CD4-positive, alpha-beta T cell treated with Interleukin-6 at 100 ng/mL for 8 hours (primary cell): ENCODE measurements around the gene NAA25.

Source experiments
- DNase-seq: peaks from one replicate; pipeline ENCODE4 v3.0.0-alpha.2; 2020; ENCODE audit warnings: mixed read lengths, low spot score

The NAA25 gene

GRCh38 chr12:112108202-112109079 lies at the start of gene NAA25:
NAA25 (minus strand) TSS chr12:112108783; CDS start chr12:112108773, 10 bp downstream.
- DNase-seq, result peak; percentile 84

- DNase-seq, result no peak
Measured at GRCh38 chr12:112153893-112154219, 45.3 kb upstream of the NAA25 start.

- no peak for DNase-seq
Measured at GRCh38 chr12:112153181-112153892, 44.8 kb upstream of the NAA25 start.

- no peak for DNase-seq
Measured at GRCh38 chr12:112151766-112152541, 43.4 kb upstream of the NAA25 start.

GRCh38 chr12:112149596-112149995 lies 41.0 kb upstream of the NAA25 start:
- no peak for DNase-seq

GRCh38 chr12:112148031-112148513 lies 39.5 kb upstream of the NAA25 start:
- DNase-seq, result no peak

GRCh38 chr12:112146123-112146522 lies 37.5 kb upstream of the NAA25 start:
- no peak for DNase-seq

- no peak for DNase-seq
Measured at GRCh38 chr12:112140728-112141127, 32.1 kb upstream of the NAA25 start.

- no peak for DNase-seq
Measured at GRCh38 chr12:112134731-112135130, 26.1 kb upstream of the NAA25 start.

- DNase-seq, result no peak
Measured at GRCh38 chr12:112133418-112133817, 24.8 kb upstream of the NAA25 start.

- no peak for DNase-seq
Measured at GRCh38 chr12:112131686-112132085, 23.1 kb upstream of the NAA25 start.

- DNase-seq, result peak; percentile 64
Measured at GRCh38 chr12:112130441-112130998, 21.9 kb upstream of the NAA25 start.

GRCh38 chr12:112126911-112127310 lies 18.3 kb upstream of the NAA25 start:
- no peak for DNase-seq

GRCh38 chr12:112126000-112126438 lies 17.4 kb upstream of the NAA25 start:
- DNase-seq, result no peak

GRCh38 chr12:112125250-112125999 lies 16.8 kb upstream of the NAA25 start, which contains the start of gene TRAFD1:
TRAFD1 (plus strand) TSS chr12:112125560; CDS start chr12:112130523, 4,963 bp downstream.
- peak; percentile 97 for DNase-seq

GRCh38 chr12:112124918-112125249 lies 16.3 kb upstream of the NAA25 start:
- no peak for DNase-seq

GRCh38 chr12:112122823-112123690 lies 14.5 kb upstream of the NAA25 start:
- DNase-seq, result no peak

GRCh38 chr12:112121780-112122565 lies 13.4 kb upstream of the NAA25 start:
- DNase-seq, result no peak

- DNase-seq, result no peak
Measured at GRCh38 chr12:112117685-112118084, 9.1 kb upstream of the NAA25 start.
